ENCODE measurements around the gene EPHB1. TPM values are rescaled to one million over a fixed set of nuclear protein-coding genes. Genes with fewer than 3 reads are reported as not detected.

The EPHB1 gene
- total RNA-seq, 1 experiment from 2014 or later = 0.86 TPM

GRCh38 chr3:135178566-135178965, 383.5 kb downstream of the EPHB1 start:
- no peaks in the 10 kb centered on the region for H3K36me3 ChIP-seq (ENCODE audit: control insufficient read depth in 1 of 2, insufficient read depth in 2 of 2, low read length in 2 of 2)
- no peak for DNase-seq (ENCODE audit: low read depth, low spot score)

More at GRCh38 chr3:135178566-135178965, 383.5 kb downstream of the EPHB1 start:
- Histone ChIP-seq H3K9me3 (ENCODE audit: control insufficient read depth in 1 of 2, insufficient read depth in 1 of 2, low read depth in 1 of 2, low read length in 2 of 2) (no peaks in the 10 kb centered on the region), H3K4me3 (replicated peaks in 1 of 2; ENCODE audit: low read depth in 1 of 2, low read length in 2 of 2) (no peak overlapping the region), H3K79me2 (ENCODE audit: insufficient read depth, low read length) (no peaks in the 10 kb centered on the region), H2AFZ (ENCODE audit: low read depth, low read length, poor library complexity, severe bottlenecking) (no peak overlapping the region), H3K27ac (ENCODE audit: low read depth, low read length) (no peak overlapping the region), H3K9ac (ENCODE audit: low read length) (no peak overlapping the region), H3K9me2 (ENCODE audit: insufficient read depth) (no peaks in the 10 kb centered on the region), H3K4me1 (ENCODE audit: control insufficient read depth in 1 of 2, insufficient read depth in 2 of 2, low read length in 2 of 2) (no peaks in the 10 kb centered on the region), H3K4me2 (ENCODE audit: low read length) (no peak overlapping the region), H4K20me1 (ENCODE audit: insufficient read depth) (no peaks in the 10 kb centered on the region), H3K27me3 (ENCODE audit: insufficient read depth, low read length) (peaks cover 3% of the 10 kb centered on the region)
- CTCF ChIA-PET = no interaction called here
- BruUV-seq (replicated peaks) = no TSS peak
- RAD21 ChIA-PET (ENCODE audit: low non-redundant PET in 1 of 2, low total read pairs in 2 of 2, uncharacterized antibody in 2 of 2, unreplicated experiment in 2 of 2) = no interaction called here
- POLR2A ChIA-PET = no interaction called here
- intact Hi-C loops (cut with micrococcal nuclease) = no loop called here
- TF ChIP-seq ELF1 (IDR thresholded peaks at IDR 0.05; ENCODE audit: borderline replicate concordance, low read depth) (no peak), EGR1 (IDR thresholded peaks at IDR 0.05; ENCODE audit: low read depth) (no peak), SIN3A (IDR thresholded peaks at IDR 0.05; ENCODE audit: low read depth) (no peak), SP1 (IDR thresholded peaks at IDR 0.05; ENCODE audit: low read depth) (no peak), REST (IDR thresholded peaks at IDR 0.05; ENCODE audit: low read depth) (no peak), CBX3 (IDR thresholded peaks at IDR 0.05; ENCODE audit: low read depth) (no peak), FOSL1 (IDR thresholded peaks at IDR 0.05; ENCODE audit: low read depth) (no peak), ZFX (IDR thresholded peaks at IDR 0.05) (no peak), SRF (IDR thresholded peaks at IDR 0.05; ENCODE audit: low read depth) (no peak)
- no peak for ATAC-seq

Data from HCT116 (cell line).